ENCODE data around the gene CNTNAP2.

DNA sequence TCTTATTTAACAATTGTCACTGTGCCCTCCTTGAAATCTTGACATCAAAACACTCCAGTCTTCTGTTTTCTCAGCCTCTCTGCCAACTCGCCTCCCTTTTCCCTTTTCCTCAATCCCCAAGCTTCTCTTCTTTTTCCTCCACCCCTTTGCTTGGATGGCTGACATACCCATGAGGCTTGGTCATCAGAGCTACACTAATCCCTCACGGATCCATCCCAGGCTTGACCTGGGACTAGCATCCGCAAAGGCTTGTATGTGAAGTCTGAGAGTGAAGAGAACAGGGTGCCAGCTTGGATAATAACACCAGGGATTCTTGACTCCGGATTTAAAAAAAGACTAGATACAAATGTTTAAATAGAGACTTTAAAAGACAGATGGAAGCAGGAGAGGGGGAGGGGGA, 2045.2 kb downstream of the CNTNAP2 start:
- TF ChIP-seq ZNF274 (IDR thresholded peaks at IDR 0.05; ENCODE audit: low read depth, low read length) = no peak
- no peak for TF ChIP-seq YY1 (IDR thresholded peaks at IDR 0.05; ENCODE audit: insufficient read depth, insufficient read length)
